SK-N-MC (cell line): ENCODE measurements around the gene PRSS27.

Experiments
- EZH2 ChIP-seq: fragments of 200-600 bp; sonication (generic); IDR thresholded peaks from one replicate; pipeline ENCODE4 v1.6.1; 2017; ENCODE audit warnings: antibody characterized with exemption
- POLR2AphosphoS5 ChIP-seq: IDR thresholded peaks from 2 replicates; pipeline ENCODE4 v1.6.1; 2012; ENCODE audit warnings: mild to moderate bottlenecking, low read depth, low read length, borderline replicate concordance

DNA sequence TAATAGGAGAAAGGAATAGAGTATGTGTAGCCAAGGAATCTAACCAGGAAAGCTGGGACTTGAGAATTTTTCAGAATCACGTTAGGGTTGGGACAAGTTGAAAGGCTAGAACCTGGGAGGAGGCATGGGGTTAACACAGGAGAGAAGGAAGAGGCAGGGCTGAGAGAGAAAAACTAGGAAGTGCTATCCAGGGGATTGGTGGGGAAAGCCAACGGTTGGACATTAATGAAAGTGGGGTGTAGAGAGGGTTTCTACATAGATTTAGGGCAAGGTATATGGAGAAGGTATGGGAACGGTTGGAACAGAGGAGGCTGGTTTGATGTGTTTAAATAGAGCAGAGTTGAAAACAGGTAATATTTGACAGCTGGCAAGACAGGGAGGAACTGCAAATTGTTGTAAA, 35.1 kb upstream of the PRSS27 start:
- TF ChIP-seq EZH2 (no peak), POLR2AphosphoS5 (no peak)
